GM18519 (cell line): ENCODE results near the gene CEP89.
"Not testable (repeated sequence)": the region's sequence is repeated elsewhere in the genome, so short reads cannot be mapped to it uniquely, and the experiment has no call there.

Source experiments
- ATAC-seq: cut with Tn5 transposase; IDR thresholded peaks from one replicate; pipeline ENCODE4 v1.9.1; 2021; ENCODE audit warnings: mild to moderate bottlenecking, moderate library complexity; ENCODE audit not compliant: unreplicated experiment, low FRiP score

Gene CEP89

GRCh38 chr19:32856818-32857217 lies 114.9 kb downstream of the CEP89 start:
- ATAC-seq, result not testable (repeated sequence)

- ATAC-seq, result no peak
These were observed 119.5 kb downstream of the CEP89 start for GRCh38 chr19:32852216-32852615.

DNA sequence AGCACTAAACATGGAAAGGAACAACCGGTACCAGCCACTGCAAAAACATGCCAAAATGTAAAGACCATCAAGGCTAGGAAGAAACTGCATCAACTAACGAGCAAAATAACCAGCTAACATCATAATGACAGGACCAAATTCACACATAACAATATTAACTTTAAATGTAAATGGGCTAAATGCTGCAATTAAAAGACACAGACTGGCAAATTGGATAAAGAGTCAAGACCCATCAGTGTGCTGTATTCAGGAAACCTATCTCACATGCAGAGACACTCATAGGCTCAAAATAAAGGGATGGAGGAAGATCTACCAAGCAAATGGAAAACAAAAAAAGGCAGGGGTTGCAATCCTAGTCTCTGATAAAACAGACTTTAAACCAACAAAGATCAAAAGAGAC lies 123.7 kb downstream of the CEP89 start:
- not testable (repeated sequence) for ATAC-seq

GRCh38 chr19:32843716-32844245 lies 128.0 kb downstream of the CEP89 start:
- ATAC-seq, result no peak

DNA sequence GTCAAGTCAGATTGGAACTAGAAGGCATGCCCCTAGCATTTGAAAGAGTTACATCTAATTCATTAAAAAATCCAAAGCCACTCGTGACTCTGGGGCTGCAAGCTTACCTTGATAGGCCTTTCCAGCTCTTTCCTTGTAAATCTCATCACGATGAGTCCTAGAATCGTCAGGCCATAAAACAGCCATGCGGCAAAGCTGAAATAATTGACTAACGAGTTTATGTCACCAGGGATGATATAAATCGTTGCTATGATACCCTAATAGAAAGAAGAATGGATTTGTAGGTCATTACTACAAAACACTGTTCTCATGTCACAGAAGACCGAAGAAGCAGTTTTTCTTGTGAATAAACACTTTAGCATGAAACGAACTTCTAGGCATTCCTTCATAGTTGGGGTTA lies 129.7 kb downstream of the CEP89 start:
- ATAC-seq, result no peak

GRCh38 chr19:32837531-32837930 lies 134.2 kb downstream of the CEP89 start:
- no peak for ATAC-seq

GRCh38 chr19:32833388-32833787 lies 138.4 kb downstream of the CEP89 start:
- ATAC-seq, result not testable (repeated sequence)

DNA sequence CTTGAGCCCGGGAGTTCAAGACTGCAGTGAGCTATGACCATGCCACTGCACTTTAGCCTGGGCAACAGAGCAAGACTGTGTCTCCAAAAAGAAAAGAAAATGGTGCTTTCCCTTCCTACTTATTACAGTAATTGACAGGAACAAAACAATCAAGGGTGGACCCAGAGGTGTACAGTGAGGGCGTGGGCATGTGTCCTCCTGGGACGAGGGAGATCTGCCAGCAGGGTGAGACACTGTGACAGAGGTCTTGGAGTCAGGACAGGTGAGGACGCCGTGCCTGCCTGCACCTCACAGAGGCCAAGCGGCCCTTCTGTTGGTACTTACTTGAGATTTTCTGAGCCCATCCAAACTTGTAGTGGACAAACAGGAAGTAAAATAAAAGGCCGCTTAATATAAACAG lies 138.9 kb downstream of the CEP89 start:
- ATAC-seq, result not testable (repeated sequence)

DNA sequence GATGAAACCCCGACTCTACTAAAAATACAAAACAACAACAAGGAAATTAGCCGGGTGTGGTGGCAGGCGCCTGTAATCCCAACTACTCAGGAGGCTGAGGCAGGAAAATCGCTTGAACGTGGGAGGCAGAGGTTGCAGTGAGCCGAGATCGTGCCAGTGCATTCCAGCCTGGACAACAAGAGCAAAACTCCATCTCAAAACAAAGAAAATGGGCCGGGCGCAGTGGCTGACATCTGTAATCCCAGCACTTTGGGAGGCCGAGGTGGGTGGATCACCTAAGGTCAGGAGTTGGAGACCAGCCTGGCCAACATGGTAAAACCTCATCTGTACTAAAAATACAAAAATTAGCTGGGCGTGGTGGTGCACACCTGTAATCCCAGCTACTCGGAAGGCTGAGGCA lies 139.7 kb downstream of the CEP89 start:
- not testable (repeated sequence) for ATAC-seq

DNA sequence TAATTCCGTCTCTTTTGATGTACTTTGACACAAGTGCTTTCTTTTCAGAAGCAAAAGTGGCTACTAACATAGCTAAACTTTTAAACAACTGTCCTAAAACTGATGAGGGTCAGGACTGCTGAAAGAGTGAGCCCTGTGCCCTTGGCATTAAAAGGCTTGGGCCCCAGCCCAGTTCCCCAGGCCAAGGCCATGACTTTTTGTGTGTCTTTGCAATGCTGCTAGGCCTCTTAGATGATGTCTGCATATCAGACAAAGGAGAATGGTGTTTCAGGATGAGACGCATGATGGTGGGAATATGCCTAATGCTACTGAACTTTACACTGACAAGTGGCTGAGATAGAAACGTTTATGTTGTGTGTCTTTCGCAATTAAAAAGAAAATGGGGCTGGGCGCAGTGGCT lies 140.1 kb downstream of the CEP89 start:
- ATAC-seq, result no peak

DNA sequence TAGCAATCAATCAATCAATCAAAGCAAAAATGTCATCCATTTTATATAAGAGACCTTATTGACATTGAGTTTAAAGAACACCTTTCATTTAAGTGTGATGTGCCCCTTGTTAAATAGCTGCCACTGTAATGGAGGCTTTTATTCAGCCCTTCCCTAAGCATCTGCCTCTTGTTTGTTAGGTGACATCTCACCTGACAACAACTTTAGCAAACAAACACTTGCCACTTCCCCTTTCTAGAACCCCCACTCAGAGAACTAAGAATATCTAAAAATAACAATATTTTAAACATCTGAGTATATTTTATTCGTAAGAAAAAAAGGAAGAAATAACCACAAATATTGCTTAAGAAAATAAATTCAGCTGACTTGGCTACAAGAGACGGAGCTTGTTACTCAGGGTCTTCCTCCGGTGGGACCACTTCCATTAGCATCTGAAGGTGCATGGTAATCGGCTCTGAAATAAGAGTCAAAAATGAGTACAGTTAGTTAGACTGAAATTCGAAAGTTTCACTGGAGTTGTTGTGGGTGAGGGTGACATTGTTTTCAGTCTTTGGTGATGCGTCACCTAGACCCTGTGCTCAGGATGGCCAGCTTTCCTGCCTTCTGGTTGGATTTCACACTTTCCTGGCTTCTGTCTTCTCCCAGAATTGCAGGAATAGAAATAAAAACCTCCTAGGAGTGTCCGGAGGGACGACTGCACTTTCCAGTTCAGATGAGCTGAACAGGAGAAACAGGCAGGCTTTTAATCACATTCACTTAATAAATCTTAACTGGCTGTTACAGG lies 141.3 kb downstream of the CEP89 start:
- no peak for ATAC-seq

GRCh38 chr19:32829345-32829896 lies 142.3 kb downstream of the CEP89 start:
- ATAC-seq, result no peak

GRCh38 chr19:32828643-32829344 lies 143.0 kb downstream of the CEP89 start:
- ATAC-seq, result no peak

GRCh38 chr19:32828139-32828538 lies 143.6 kb downstream of the CEP89 start:
- ATAC-seq, result no peak
